Urothelium cell line (cell line): ENCODE results near the gene SH3PXD2B.
A peak's percentile ranks its signal among the peaks of the same experiment; 100 is the strongest.
"Not testable (repeated sequence)": the region's sequence is repeated elsewhere in the genome, so short reads cannot be mapped to it uniquely, and the experiment has no call there.

ENCODE experiments used
- DNase-seq: peaks from one replicate; pipeline ENCODE4 v3.0.0; 2011; ENCODE audit warnings: low spot score, mixed read lengths
- FAIRE-seq: peaks from 2 replicates; lab custom pipeline; 2011; peaks lifted over from hg19 to GRCh38; lab: Jason Lieb, UNC

The SH3PXD2B gene

DNA sequence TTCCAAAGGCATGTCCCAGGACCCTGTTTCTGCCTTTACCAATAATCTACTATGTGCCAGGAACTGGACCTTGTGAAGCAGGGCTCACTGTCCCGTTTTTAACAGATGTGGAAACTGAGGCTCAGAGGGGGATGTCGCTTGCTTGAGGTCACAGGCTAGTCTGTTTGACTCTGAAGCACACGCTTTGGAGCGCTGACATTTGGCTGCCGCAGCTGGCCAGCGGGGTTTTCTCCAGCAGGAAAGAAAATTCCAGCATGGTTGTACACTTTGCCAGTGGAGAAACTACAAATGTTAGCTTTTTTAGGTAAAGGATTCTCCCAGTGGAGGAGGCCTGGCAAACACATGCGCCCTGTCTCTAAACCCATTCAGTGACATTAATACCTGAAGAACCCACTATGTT lies 50.5 kb downstream of the SH3PXD2B start:
- FAIRE-seq, result no peak
- no peak for DNase-seq

DNA sequence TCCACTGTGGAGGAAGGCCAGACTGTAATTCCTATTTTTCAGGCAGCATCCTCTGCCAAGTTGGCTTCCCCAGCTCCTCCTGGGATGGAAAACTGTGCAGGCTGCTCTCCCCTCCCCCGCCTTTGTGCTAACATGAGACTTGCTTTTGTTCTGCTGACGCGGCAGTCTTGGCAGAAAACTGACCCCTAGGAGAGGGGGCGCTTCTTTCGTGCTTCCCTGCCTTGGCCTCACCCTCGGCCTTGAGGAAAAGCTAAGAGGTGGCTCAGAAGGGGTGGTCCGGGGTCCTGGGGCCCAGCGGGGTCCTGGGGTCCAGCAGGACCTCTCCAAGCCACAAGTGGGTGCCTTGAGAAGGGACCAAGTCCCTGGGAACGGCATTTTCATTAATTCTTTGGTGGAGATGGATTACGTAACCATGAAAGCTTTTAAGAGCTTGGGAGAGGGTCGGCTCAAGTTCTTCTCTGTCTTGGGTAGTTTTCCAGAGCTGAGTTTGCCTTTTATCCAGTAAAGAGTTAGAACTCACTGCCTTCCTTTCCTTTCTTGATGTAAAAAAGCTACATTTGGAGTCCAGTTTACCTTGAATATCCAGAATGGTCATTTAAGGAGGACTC lies 51.0 kb downstream of the SH3PXD2B start:
- DNase-seq (no peak), FAIRE-seq (no peak)

- FAIRE-seq, result no peak
- DNase-seq, result no peak
Observed at GRCh38 chr5:172402531-172403188, 51.7 kb downstream of the SH3PXD2B start.

GRCh38 chr5:172402031-172402430 lies 52.3 kb downstream of the SH3PXD2B start:
- FAIRE-seq, DNase-seq: not testable (repeated sequence)

DNA sequence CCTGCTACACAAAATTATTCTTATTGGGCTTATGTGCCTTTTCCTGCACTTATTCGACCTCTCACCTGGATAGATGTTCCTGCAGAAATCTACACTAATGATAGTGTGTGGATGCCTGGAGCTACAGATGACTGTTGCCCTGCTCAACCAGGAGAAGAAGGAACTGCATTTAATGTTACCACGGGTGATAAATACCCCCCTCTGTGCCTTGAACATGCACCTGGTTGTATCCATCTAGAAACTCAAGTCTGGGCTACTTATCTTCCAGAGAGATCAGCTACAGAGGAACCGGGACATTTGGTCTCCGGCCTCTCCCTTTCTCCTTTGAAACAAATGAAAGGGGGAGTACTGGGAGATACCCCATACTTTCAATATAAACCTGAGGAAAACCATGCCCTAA lies 54.5 kb downstream of the SH3PXD2B start:
- no peak for DNase-seq
- FAIRE-seq, result no peak

DNA sequence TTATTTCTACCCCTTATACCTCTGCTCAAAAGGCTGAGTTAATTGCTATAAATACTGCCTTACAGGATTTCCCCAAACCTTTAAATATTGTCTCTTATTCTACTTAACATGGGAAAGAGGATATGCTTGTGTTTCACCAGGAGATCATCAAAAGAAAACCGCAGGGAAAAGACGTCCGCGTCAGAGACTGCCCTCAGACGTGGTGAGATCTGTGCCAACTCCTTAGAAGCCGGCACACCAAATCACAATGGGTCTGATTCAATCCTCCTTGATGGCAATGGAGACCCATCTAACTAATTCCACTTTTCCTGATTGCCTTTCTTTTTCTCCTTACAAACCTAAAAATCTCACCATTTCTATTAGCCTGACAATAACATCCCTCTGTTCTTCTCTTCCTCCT lies 55.0 kb downstream of the SH3PXD2B start:
- FAIRE-seq (no peak), DNase-seq (no peak)

DNA sequence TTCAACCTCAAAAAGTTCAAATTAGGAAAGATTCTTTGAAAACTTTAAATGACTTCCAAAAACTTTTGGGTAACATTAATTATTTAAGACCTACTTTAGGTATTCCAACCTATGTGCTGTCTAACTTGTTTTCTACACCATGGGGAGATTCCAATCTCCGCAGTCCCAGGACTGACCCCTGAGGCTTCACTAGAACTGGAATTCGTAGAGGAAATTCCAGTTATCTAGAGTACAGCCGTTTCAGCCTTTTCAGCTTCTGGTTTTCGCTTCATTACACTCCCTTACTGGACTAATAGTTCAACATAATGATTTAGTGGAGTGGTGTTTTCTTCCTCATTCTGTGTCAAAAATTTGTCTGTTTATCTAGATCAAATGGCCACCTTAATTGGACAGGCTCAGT lies 55.7 kb downstream of the SH3PXD2B start:
- FAIRE-seq, DNase-seq: not testable (repeated sequence)

GRCh38 chr5:172396994-172397393 lies 57.3 kb downstream of the SH3PXD2B start:
- not testable (repeated sequence) for FAIRE-seq, DNase-seq

DNA sequence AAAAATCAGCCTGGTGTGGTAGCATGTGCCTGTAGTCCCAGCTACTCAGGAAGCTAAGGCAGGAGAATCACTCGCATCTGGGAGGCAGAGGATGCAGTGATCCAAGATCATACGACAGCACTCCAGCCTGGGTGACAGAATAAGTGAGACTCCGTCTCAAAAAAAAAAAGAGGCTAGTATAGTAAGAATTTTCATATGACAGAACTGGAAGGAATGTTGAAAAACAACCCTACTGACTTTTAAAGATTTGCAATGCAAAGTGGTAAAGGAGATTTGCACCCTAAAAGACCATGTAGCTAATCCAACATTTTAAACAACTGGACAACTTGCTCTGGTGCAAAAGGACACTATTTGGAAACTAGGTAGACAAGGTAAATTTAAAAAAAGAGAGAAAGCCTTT lies 58.1 kb downstream of the SH3PXD2B start:
- DNase-seq, result no peak
- no peak for FAIRE-seq

DNA sequence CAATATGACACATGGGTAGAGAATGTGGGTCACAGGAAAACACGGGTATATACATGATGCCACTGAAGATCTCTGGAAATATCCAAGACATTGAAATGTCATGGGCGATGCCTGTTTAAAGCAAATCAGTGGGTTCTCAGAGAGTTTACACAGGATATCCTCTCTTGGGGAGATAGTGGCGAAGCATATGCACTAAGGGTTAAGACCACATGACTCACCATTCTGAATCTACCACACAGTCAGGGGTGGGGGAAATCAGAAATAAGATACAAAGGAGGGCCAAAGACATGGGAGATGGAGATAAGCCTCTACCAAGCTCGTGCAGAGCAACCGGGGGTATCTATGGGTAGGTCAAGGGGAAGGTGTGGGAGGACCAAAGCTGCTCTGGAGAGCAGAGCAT lies 58.8 kb downstream of the SH3PXD2B start:
- FAIRE-seq (no peak), DNase-seq (no peak)

GRCh38 chr5:172389578-172390112 lies 64.7 kb downstream of the SH3PXD2B start:
- FAIRE-seq, result no peak
- no peak for DNase-seq

GRCh38 chr5:172388246-172388733 lies 66.0 kb downstream of the SH3PXD2B start:
- FAIRE-seq (no peak), DNase-seq (no peak)

- FAIRE-seq, result no peak
- DNase-seq, result no peak
Observed at GRCh38 chr5:172385707-172386106, 68.6 kb downstream of the SH3PXD2B start.

GRCh38 chr5:172385010-172385563 lies 69.2 kb downstream of the SH3PXD2B start:
- DNase-seq, result no peak
- FAIRE-seq, result no peak

GRCh38 chr5:172383191-172383802 lies 71.0 kb downstream of the SH3PXD2B start:
- peak; percentile 54 for DNase-seq
- no peak for FAIRE-seq

GRCh38 chr5:172380987-172381643 lies 73.2 kb downstream of the SH3PXD2B start:
- FAIRE-seq (no peak), DNase-seq (no peak)

DNA sequence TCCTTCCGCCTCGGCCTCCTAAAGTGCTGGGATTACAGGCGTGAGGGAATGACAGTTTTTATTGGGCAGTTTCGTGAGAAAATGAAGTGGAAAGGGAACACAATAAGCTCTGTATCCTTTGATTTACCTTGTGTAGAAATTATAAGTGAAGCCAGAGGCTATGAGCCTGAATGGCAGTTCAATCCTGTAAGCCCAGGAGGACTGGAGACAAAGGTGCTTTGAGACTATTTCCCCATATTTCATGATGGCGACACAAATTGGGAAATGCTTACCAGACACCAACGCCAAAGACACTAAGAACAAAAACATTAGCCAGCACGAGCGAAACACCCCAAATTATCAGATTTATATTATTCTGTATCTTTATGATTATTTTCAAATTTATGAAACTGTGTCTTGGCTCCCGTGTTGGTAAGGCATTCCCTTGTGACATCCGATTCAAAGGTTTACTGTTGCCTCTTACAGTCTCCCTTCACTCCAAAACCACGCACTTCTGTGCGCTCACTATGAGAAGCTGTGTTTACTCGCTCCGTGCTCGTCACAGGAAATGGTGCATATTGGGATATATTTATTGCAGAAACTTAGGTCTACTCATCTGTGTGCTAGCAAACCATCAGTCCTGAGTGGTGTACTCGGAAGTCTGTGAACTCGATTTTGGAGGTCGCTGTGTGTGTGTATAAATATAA lies 73.9 kb downstream of the SH3PXD2B start:
- FAIRE-seq, result no peak

DNA sequence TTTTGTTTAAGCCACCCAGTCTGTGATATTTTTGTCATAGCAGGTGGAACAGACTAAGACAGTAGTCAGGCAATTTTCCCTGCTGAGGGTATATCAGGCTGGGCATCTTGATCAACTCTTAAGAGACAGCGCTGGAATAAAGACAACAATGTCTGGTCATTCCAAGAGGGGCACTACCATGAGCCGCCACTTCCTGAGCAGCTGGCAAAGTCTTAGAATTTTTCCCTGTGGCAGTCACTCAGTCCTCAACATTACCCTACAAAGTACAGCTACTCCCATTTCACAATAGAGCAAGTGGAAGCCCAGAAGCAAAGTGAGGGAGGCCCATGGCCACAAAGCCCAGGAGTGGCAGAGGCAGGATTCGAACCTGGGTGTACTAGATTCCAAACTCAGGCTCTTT lies 74.8 kb downstream of the SH3PXD2B start:
- no peak for DNase-seq
- no peak for FAIRE-seq

More for the DNA sequence above, 73.9 kb downstream of the SH3PXD2B start:
- no peak for DNase-seq

DNA sequence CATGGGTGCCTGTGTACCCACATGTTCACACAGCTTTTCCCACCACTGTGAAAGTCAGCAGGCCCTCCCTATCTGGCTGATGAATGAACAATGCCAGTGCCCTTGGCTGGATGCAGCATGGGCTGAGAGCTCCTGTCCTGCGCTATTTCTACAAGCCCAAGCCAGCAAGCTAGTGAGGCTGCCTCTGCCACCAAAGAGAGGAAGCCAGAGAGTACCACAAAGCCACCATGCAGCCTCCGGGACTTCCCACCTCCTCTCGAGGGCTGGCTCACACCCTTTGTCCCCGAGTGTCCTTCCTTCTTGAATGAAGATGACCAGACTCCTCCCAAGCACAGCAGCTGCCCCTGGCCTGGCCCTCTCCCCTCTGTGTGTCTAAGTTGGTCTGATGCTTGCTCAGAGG lies 76.5 kb downstream of the SH3PXD2B start:
- FAIRE-seq, result no peak
- DNase-seq, result no peak

DNA sequence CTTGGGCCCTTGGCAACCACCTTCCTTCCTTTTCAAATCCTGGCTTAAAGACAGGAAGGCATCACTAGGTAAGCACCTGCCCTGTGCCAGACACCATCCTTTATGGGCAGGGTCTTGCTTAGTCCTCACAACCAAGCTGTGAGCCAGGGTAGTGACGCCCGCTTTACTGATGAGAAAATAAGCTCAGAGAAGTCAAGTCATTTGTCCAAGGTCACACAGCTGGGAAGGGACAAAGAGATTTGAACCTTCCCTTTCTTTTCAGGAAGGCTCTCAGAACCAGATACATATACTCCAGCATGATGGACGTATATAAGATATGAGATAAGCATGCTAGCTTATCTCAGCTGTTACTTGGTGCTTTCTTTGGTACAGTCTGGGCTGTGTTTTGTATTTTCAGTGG lies 76.9 kb downstream of the SH3PXD2B start:
- DNase-seq (no peak), FAIRE-seq (no peak)
